Activated CD8-positive, alpha-beta memory T cell treated with anti-CD3 and anti-CD28 coated beads for 4 hours (primary cell): ENCODE data around the gene CXCR6.
"Not testable (repeated sequence)": the region's sequence is repeated elsewhere in the genome, so short reads cannot be mapped to it uniquely, and the experiment has no call there.

Experiments
- DNase-seq, 2 donors: peaks; one replicate each; pipeline ENCODE4 v3.0.0-alpha.2; 2020; ENCODE audit warnings: low read depth in 2 of 2

Gene CXCR6

GRCh38 chr3:45987368-45988291 is 44.4 kb downstream of the CXCR6 start:
- DNase-seq: no peak

- DNase-seq: no peak
These were observed 45.1 kb downstream of the CXCR6 start for GRCh38 chr3:45988362-45988761.

- DNase-seq: no peak
These were observed 45.5 kb downstream of the CXCR6 start for GRCh38 chr3:45988804-45989203.

GRCh38 chr3:45990181-45990580 is 46.9 kb downstream of the CXCR6 start:
- no peak for DNase-seq

GRCh38 chr3:45991341-45991740 is 48.1 kb downstream of the CXCR6 start:
- no peak for DNase-seq

- no peak for DNase-seq
These were observed 49.0 kb downstream of the CXCR6 start for GRCh38 chr3:45992133-45992729.

GRCh38 chr3:45992821-45993221 is 49.6 kb downstream of the CXCR6 start:
- no peak for DNase-seq

GRCh38 chr3:45993421-45994027 is 50.3 kb downstream of the CXCR6 start:
- DNase-seq: peak in 1 of 2 donors; percentile 25

GRCh38 chr3:45994419-45995235 is 51.4 kb downstream of the CXCR6 start:
- DNase-seq: peak; percentile 39 to 41

GRCh38 chr3:45995236-45996192 is 52.2 kb downstream of the CXCR6 start, which contains the start of gene FYCO1:
FYCO1 (minus strand) TSS chr3:45995824; CDS start chr3:45984910, 10,914 bp downstream.
- DNase-seq: peak; percentile 78 to 83

GRCh38 chr3:45997499-45997898 is 54.2 kb downstream of the CXCR6 start:
- DNase-seq: not testable (repeated sequence)

GRCh38 chr3:45997942-45998341 is 54.7 kb downstream of the CXCR6 start:
- no peak for DNase-seq
